GM23248 (cell line): Measurements from ENCODE around the gene LIPJ. TPM values are rescaled to one million over a fixed set of nuclear protein-coding genes. Genes with fewer than 3 reads are reported as not detected.

Experiments
- DNase-seq: peaks from one replicate; pipeline ENCODE4 v3.0.0-alpha.2; 2015
- H2AFZ ChIP-seq: fragments of 200-600 bp; sonication (generic); 2 replicates; pipeline ENCODE4 v1.6.1; 2016; ENCODE audit warnings: antibody characterized with exemption
- H3F3A ChIP-seq: fragments of 200-600 bp; sonication (generic); 2 replicates; pipeline ENCODE4 v1.6.1; 2016; ENCODE audit warnings: mild to moderate bottlenecking, antibody characterized with exemption, mixed run types; ENCODE audit not compliant: insufficient read depth
- H3K27ac ChIP-seq: fragments of 200-600 bp; sonication (generic); 2 replicates; pipeline ENCODE4 v1.5.1; 2016; ENCODE audit warnings: mild to moderate bottlenecking
- H3K27me3 ChIP-seq: fragments of 200-600 bp; sonication (generic); replicated peaks from 2 replicates; pipeline ENCODE4 v1.6.1; 2016; ENCODE audit warnings: mild to moderate bottlenecking; ENCODE audit not compliant: insufficient read depth
- H3K36me3 ChIP-seq: fragments of 200-600 bp; sonication (generic); 2 replicates; pipeline ENCODE4 v1.6.1; 2016; ENCODE audit warnings: low read depth, mild to moderate bottlenecking
- H3K4me1 ChIP-seq: fragments of 200-600 bp; sonication (generic); 2 replicates; pipeline ENCODE4 v1.6.1; 2016; ENCODE audit warnings: mild to moderate bottlenecking; ENCODE audit not compliant: insufficient read depth
- H3K4me2 ChIP-seq: fragments of 200-600 bp; sonication (generic); one replicate; pipeline ENCODE4 v1.6.1; 2016; ENCODE audit warnings: mild to moderate bottlenecking; ENCODE audit not compliant: unreplicated experiment
- H3K4me3 ChIP-seq: fragments of 200-600 bp; sonication (generic); 2 replicates; pipeline ENCODE4 v1.5.1; 2016; ENCODE audit warnings: mild to moderate bottlenecking
- H3K79me2 ChIP-seq: fragments of 200-600 bp; sonication (generic); 2 replicates; pipeline ENCODE4 v1.6.1; 2016; ENCODE audit warnings: mild to moderate bottlenecking; ENCODE audit not compliant: insufficient read depth
- H3K9ac ChIP-seq: fragments of 200-600 bp; sonication (generic); 2 replicates; pipeline ENCODE4 v1.6.1; 2016; ENCODE audit warnings: mild to moderate bottlenecking
- H3K9me2 ChIP-seq: fragments of 200-600 bp; sonication (generic); 2 replicates; pipeline ENCODE4 v1.6.1; 2016; ENCODE audit warnings: mixed run types, mild to moderate bottlenecking, moderate library complexity; ENCODE audit not compliant: insufficient read depth
- H3K9me3 ChIP-seq: fragments of 200-600 bp; sonication (generic); one replicate; pipeline ENCODE4 v1.6.1; 2017; ENCODE audit warnings: low read depth
- H4K20me1 ChIP-seq: fragments of 200-600 bp; sonication (generic); 2 replicates; pipeline ENCODE4 v1.6.0; 2016; ENCODE audit not compliant: insufficient read depth
- EZH2 ChIP-seq: fragments of 200-600 bp; sonication (generic); IDR thresholded peaks from 2 replicates; pipeline ENCODE4 v1.6.1; 2018; ENCODE audit warnings: antibody characterized with exemption, mild to moderate bottlenecking; ENCODE audit not compliant: insufficient read depth, poor library complexity, severe bottlenecking
- EZH2phosphoT487 ChIP-seq: fragments of 200-600 bp; sonication (generic); IDR thresholded peaks from 2 replicates; pipeline ENCODE4 v1.6.1; 2018; ENCODE audit warnings: antibody characterized with exemption, moderate library complexity, mild to moderate bottlenecking, low read depth; ENCODE audit not compliant: insufficient read depth
- WGBS, 2 experiments: methylation state at CpG; one replicate each; pipeline ENCODE4 v1.1.6; 2015 to 2017; ENCODE audit warnings: low lambda C conversion rate in 2 of 2, low coverage in 1 of 2; ENCODE audit errors: missing lambda C conversion rate in 2 of 2; 5-methylcytosine and 5-hydroxymethylcytosine counted together
- in situ Hi-C: fragments of 300-500 bp; cut with MboI; formaldehyde crosslinking; loops from 2 replicates; pipeline ENCODE4 v1.15.0; 2020
- polyA plus RNA-seq: library from polyadenylated mRNA; unstranded; fragments of >200 nt; fragmentation: Nextera tagmentation; extraction: Ambion mirVana; gene quantifications from 2 replicates; pipeline ENCODE4 v1.2.1, GENCODE V29; 2016
- total RNA-seq: library from RNA; depleted of rRNA; stranded (reverse); fragments of >200 nt; shearing (Covaris generic); gene quantifications from 2 replicates; pipeline ENCODE4 v1.2.3, GENCODE V29; 2014; rRNA removed

The LIPJ gene
- not detected in 2 replicates for total RNA-seq
- polyA plus RNA-seq: 0.18 TPM in 1 of 2 replicates, not detected in the other

- H3K4me3 ChIP-seq: no peak within 1 kb of the TSS
- 81 to 84% methylated on average over 2 of the region's 2 CpGs for WGBS, 2 experiments
- no peaks in the 10 kb centered on the region for H3K9me3 ChIP-seq
- no peak within 1 kb of the TSS for H2AFZ ChIP-seq
- H3K36me3 ChIP-seq: no peaks in the 10 kb centered on the region
- DNase-seq: no peak
- H3F3A ChIP-seq: peaks cover 6% of the 10 kb centered on the region; the same call in 1 of the 2 replicates
- no peak within 1 kb of the TSS for H3K9ac ChIP-seq
- in situ Hi-C loops: no loop called here
- no peak within 1 kb of the TSS for H3K4me2 ChIP-seq
- H3K27me3 ChIP-seq: no peaks in the 10 kb centered on the region
- no peaks in the 10 kb centered on the region for H3K4me1 ChIP-seq
- H4K20me1 ChIP-seq: no peaks in the 10 kb centered on the region
- no peaks in the 10 kb centered on the region for H3K9me2 ChIP-seq
- TF ChIP-seq EZH2 (no peak), EZH2phosphoT487 (no peak)
- H3K79me2 ChIP-seq: no peaks in the 10 kb centered on the region
- no peak within 1 kb of the TSS for H3K27ac ChIP-seq
These were observed at the start of gene LIPJ for GRCh38 chr10:88586462-88586861. Gene LIPJ, plus strand, starts transcription at chr10:88586762. Its CDS starts 3,926 bp downstream, at chr10:88590688.

GRCh38 chr10:88537322-88537721 lies 49.2 kb upstream of the LIPJ start:
- Histone ChIP-seq H4K20me1 (no peaks in the 10 kb centered on the region), H3F3A (peaks cover 6% of the 10 kb centered on the region; the same call in 1 of the 2 replicates), H3K27ac (no peak overlapping the region), H3K27me3 (no peaks in the 10 kb centered on the region), H3K4me1 (peaks cover 18% of the 10 kb centered on the region), H3K4me3 (no peak overlapping the region), H3K9me3 (no peaks in the 10 kb centered on the region), H3K36me3 (no peaks in the 10 kb centered on the region), H3K9ac (no peak overlapping the region), H3K79me2 (no peaks in the 10 kb centered on the region), H3K4me2 (no peak overlapping the region), H3K9me2 (peaks cover 3% of the 10 kb centered on the region; the same call in 1 of the 2 replicates), H2AFZ (no peak overlapping the region)
- DNase-seq: no peak
- TF ChIP-seq EZH2phosphoT487: no peak
- no peak for TF ChIP-seq EZH2
- in situ Hi-C loops: no loop called here
- WGBS, 2 experiments: 61 to 64% methylated on average over 2 of the region's 2 CpGs

GRCh38 chr10:88538048-88538447 lies 48.5 kb upstream of the LIPJ start:
- peaks cover 18% of the 10 kb centered on the region for H3K4me1 ChIP-seq
- peak; percentile 28 for DNase-seq
- H4K20me1 ChIP-seq: no peaks in the 10 kb centered on the region
- no peaks in the 10 kb centered on the region for H3K27me3 ChIP-seq
- TF ChIP-seq EZH2phosphoT487 (no peak), EZH2 (no peak)
- H3K4me2 ChIP-seq: no peak overlapping the region
- H3F3A ChIP-seq: peaks cover 6% of the 10 kb centered on the region; the same call in 1 of the 2 replicates
- peaks cover 3% of the 10 kb centered on the region; the same call in 1 of the 2 replicates for H3K9me2 ChIP-seq
- no peaks in the 10 kb centered on the region for H3K36me3 ChIP-seq
- WGBS, 2 experiments: 6 to 10% methylated on average over 2 of the region's 2 CpGs
- in situ Hi-C loops: no loop called here
- no peak overlapping the region for H3K4me3 ChIP-seq
- H3K9ac ChIP-seq: no peak overlapping the region
- no peak overlapping the region; the same call in 1 of the 2 replicates for H2AFZ ChIP-seq
- no peaks in the 10 kb centered on the region for H3K79me2 ChIP-seq
- no peaks in the 10 kb centered on the region for H3K9me3 ChIP-seq
- no peak overlapping the region for H3K27ac ChIP-seq

GRCh38 chr10:88540351-88540750 lies 46.2 kb upstream of the LIPJ start:
- Histone ChIP-seq H3K36me3 (no peaks in the 10 kb centered on the region), H3K9me3 (no peaks in the 10 kb centered on the region), H3K9ac (no peak overlapping the region), H3K4me2 (no peak overlapping the region), H3K79me2 (no peaks in the 10 kb centered on the region), H3K4me3 (no peak overlapping the region), H3K4me1 (peaks cover 24% of the 10 kb centered on the region), H3K9me2 (peaks cover 3% of the 10 kb centered on the region; the same call in 1 of the 2 replicates), H2AFZ (no peak overlapping the region), H3F3A (peaks cover 6% of the 10 kb centered on the region; the same call in 1 of the 2 replicates), H4K20me1 (no peaks in the 10 kb centered on the region), H3K27ac (no peak overlapping the region), H3K27me3 (no peaks in the 10 kb centered on the region)
- in situ Hi-C loops: no loop called here
- 10 to 19% methylated on average over 1 of the region's 1 CpG for WGBS, 2 experiments
- no peak for DNase-seq
- TF ChIP-seq EZH2phosphoT487: no peak
- TF ChIP-seq EZH2: no peak
